H1 (cell line): ENCODE data around the gene FHAD1. TPM values are rescaled to one million over a fixed set of nuclear protein-coding genes. Genes with fewer than 3 reads are reported as not detected.

Experiments used
- CTCF ChIA-PET: fragments of 300-600 bp; sonication (Branson Sonifier 250); formaldehyde crosslinking; loops from one replicate; lab custom pipeline; 2021; ENCODE audit not compliant: partially characterized antibody; lab: Charles Lee
- POLR2A ChIA-PET: fragments of 300-600 bp; sonication (Branson Sonifier 250); formaldehyde crosslinking; loops from one replicate; lab custom pipeline; 2021; ENCODE audit warnings: inconsistent platforms; ENCODE audit not compliant: partially characterized antibody; lab: Charles Lee
- DNase-seq, 2 experiments: peaks; one replicate each; pipeline versions ENCODE4 v3.0.0 to v3.0.0-alpha.2; 2010 to 2022; ENCODE audit warnings: low spot score in 2 of 2, low read depth in 1 of 2, mixed read lengths in 1 of 2
- FAIRE-seq: peaks from 2 replicates; lab custom pipeline; 2011; peaks lifted over from hg19 to GRCh38; lab: Jason Lieb, UNC
- H2AFZ ChIP-seq: 2 replicates; pipeline ENCODE4 v1.8.1; 2012; ENCODE audit warnings: low read length, inconsistent platforms
- H2AK5ac ChIP-seq: 2 replicates; pipeline ENCODE4 v1.6.1; 2013; ENCODE audit warnings: low read depth, low read length
- H2BK120ac ChIP-seq: replicated peaks from 2 replicates; pipeline ENCODE3; 2013; ENCODE audit warnings: low read depth, low read length, inconsistent platforms
- H2BK12ac ChIP-seq: 2 replicates; pipeline ENCODE4 v1.6.1; 2013; ENCODE audit warnings: low read depth, low read length
- H2BK15ac ChIP-seq: 2 replicates; pipeline ENCODE4 v1.6.1; 2013; ENCODE audit warnings: low read length
- H2BK20ac ChIP-seq: 2 replicates; pipeline ENCODE4 v1.6.1; 2013; ENCODE audit warnings: low read length
- H2BK5ac ChIP-seq: 2 replicates; pipeline ENCODE4 v1.6.1; 2013; ENCODE audit warnings: low read depth, low read length
- H3K14ac ChIP-seq: 2 replicates; pipeline ENCODE4 v1.6.1; 2013; ENCODE audit warnings: inconsistent platforms; ENCODE audit not compliant: insufficient read length
- H3K18ac ChIP-seq: 2 replicates; pipeline ENCODE4 v1.6.1; 2013; ENCODE audit warnings: low read length; ENCODE audit errors: extremely low read depth
- H3K23ac ChIP-seq: 2 replicates; pipeline ENCODE4 v1.6.1; 2013; ENCODE audit warnings: inconsistent platforms; ENCODE audit not compliant: insufficient read length
- H3K23me2 ChIP-seq: 2 replicates; pipeline ENCODE4 v1.6.1; 2013; ENCODE audit warnings: low read depth, low read length
- H3K27ac ChIP-seq: 2 replicates; pipeline ENCODE4 v1.6.1; 2011; ENCODE audit warnings: low read depth, low read length, inconsistent platforms
- H3K27me3 ChIP-seq, 4 experiments: replicated peaks in 1 of 4; 1 replicate in 1 of 4; 2 replicates in 3 of 4; pipeline versions ENCODE4 v1.6.1 to v1.8.1; 2011 to 2013; ENCODE audit warnings: low read length in 3 of 4, mild to moderate bottlenecking in 3 of 4, inconsistent platforms in 2 of 4, mixed read lengths in 2 of 4, moderate library complexity in 1 of 4; ENCODE audit not compliant: control insufficient read depth in 3 of 4, insufficient read depth in 3 of 4; ENCODE audit errors: extremely low read depth in 1 of 4
- H3K36me3 ChIP-seq, 4 experiments: 2 replicates each; pipeline versions ENCODE4 v1.6.1 to v1.8.1; 2011 to 2013; ENCODE audit warnings: mild to moderate bottlenecking in 4 of 4, low read length in 3 of 4, moderate library complexity in 2 of 4, control low read depth in 1 of 4, inconsistent platforms in 1 of 4; ENCODE audit not compliant: insufficient read depth in 4 of 4, control insufficient read depth in 2 of 4
- H3K4ac ChIP-seq: replicated peaks from 2 replicates; pipeline ENCODE3; 2013; ENCODE audit warnings: low read length, low read depth, mixed read lengths, inconsistent platforms; ENCODE audit not compliant: insufficient read length
- H3K4me1 ChIP-seq, 4 experiments: replicated peaks in 1 of 4; 1 replicate in 1 of 4; 2 replicates in 3 of 4; pipeline versions ENCODE4 v1.6.1 to v1.8.1; 2011 to 2013; ENCODE audit warnings: low read length in 3 of 4, inconsistent platforms in 2 of 4, mixed read lengths in 1 of 4; ENCODE audit not compliant: insufficient read depth in 4 of 4, control insufficient read depth in 3 of 4
- H3K4me2 ChIP-seq, 2 experiments: 2 replicates each; pipeline versions ENCODE4 v1.6.1 to v1.8.1; 2011 to 2013; ENCODE audit warnings: low read depth in 2 of 2, low read length in 2 of 2, control low read depth in 1 of 2, inconsistent platforms in 1 of 2, mild to moderate bottlenecking in 1 of 2; ENCODE audit not compliant: insufficient read depth in 1 of 2
- H3K4me3 ChIP-seq, 4 experiments: fragments of 200-600, 300-600 bp in 1 of 4; sonication (generic), shearing (Covaris generic), sonication (Bioruptor Twin) in 1 of 4; 2 replicates each; pipeline versions ENCODE4 v1.5.1 to v1.8.1; 2011 to 2016; ENCODE audit warnings: low read length in 4 of 4, low read depth in 3 of 4, control low read depth in 2 of 4, inconsistent platforms in 2 of 4, mild to moderate bottlenecking in 2 of 4, mixed read lengths in 1 of 4, moderate library complexity in 1 of 4; ENCODE audit not compliant: insufficient read depth in 2 of 4; ENCODE audit errors: extremely low read depth in 1 of 4
- H3K56ac ChIP-seq: replicated peaks from 2 replicates; pipeline ENCODE3; 2013; ENCODE audit warnings: low read depth, mild to moderate bottlenecking, mixed read lengths, low read length, inconsistent platforms; ENCODE audit not compliant: insufficient read length
- H3K79me1 ChIP-seq: 2 replicates; pipeline ENCODE4 v1.6.1; 2013; ENCODE audit warnings: low read depth, low read length, control low read depth
- H3K79me2 ChIP-seq, 2 experiments: 2 replicates each; pipeline versions ENCODE4 v1.6.1 to v1.8.1; 2012 to 2013; ENCODE audit warnings: low read length in 2 of 2, mild to moderate bottlenecking in 2 of 2, inconsistent platforms in 1 of 2; ENCODE audit not compliant: insufficient read depth in 2 of 2, control insufficient read depth in 1 of 2
- H3K9ac ChIP-seq, 4 experiments: replicated peaks in 1 of 4; 1 replicate in 1 of 4; 2 replicates in 3 of 4; pipeline versions ENCODE4 v1.6.1 to v1.8.1; 2011 to 2013; ENCODE audit warnings: low read depth in 3 of 4, low read length in 3 of 4, control low read depth in 2 of 4, mild to moderate bottlenecking in 2 of 4, moderate library complexity in 2 of 4, inconsistent platforms in 1 of 4; ENCODE audit errors: extremely low read depth in 1 of 4
- H3K9me3 ChIP-seq, 2 experiments: 2 replicates each; pipeline versions ENCODE4 v1.6.1 to v1.8.1; 2012 to 2013; ENCODE audit warnings: mild to moderate bottlenecking in 2 of 2, moderate library complexity in 2 of 2, control low read depth in 1 of 2, inconsistent platforms in 1 of 2, low read depth in 1 of 2, low read length in 1 of 2, mixed read lengths in 1 of 2; ENCODE audit not compliant: insufficient read depth in 2 of 2
- H4K20me1 ChIP-seq, 2 experiments: replicated peaks in 1 of 2; 2 replicates each; pipeline versions ENCODE3 to v1.8.1; 2011 to 2013; ENCODE audit warnings: inconsistent platforms in 2 of 2, low read length in 2 of 2, mild to moderate bottlenecking in 1 of 2; ENCODE audit not compliant: insufficient read depth in 2 of 2, control insufficient read depth in 1 of 2
- H4K5ac ChIP-seq: 2 replicates; pipeline ENCODE4 v1.6.1; 2013; ENCODE audit warnings: low read length, low read depth, mixed read lengths, inconsistent platforms; ENCODE audit not compliant: insufficient read length
- H4K8ac ChIP-seq: 2 replicates; pipeline ENCODE4 v1.8.0; 2013; ENCODE audit warnings: mild to moderate bottlenecking, moderate library complexity, low read length, inconsistent platforms; ENCODE audit not compliant: insufficient read depth; ENCODE audit errors: extremely low read depth
- H4K91ac ChIP-seq: replicated peaks from 2 replicates; pipeline ENCODE3; 2013; ENCODE audit warnings: low read length, mixed read lengths, inconsistent platforms; ENCODE audit not compliant: insufficient read length
- ASH2L ChIP-seq: fragments of 200-600, 300-600 bp; sonication (generic); IDR thresholded peaks from one replicate; pipeline ENCODE4 v1.7.1; 2017; ENCODE audit warnings: low read length
- CBX8 ChIP-seq: fragments of 300-800, 300-1000 bp; sonication (generic); IDR thresholded peaks from 2 replicates; pipeline ENCODE4 v1.7.1; 2016; ENCODE audit warnings: low read depth, low read length, borderline replicate concordance
- CHD2 ChIP-seq: IDR thresholded peaks from 2 replicates; pipeline ENCODE4 v1.6.1; 2012; ENCODE audit warnings: low read length, improper control_type of control experiment
- EZH2 ChIP-seq: fragments of 200-600 bp; sonication (generic); IDR thresholded peaks from 2 replicates; pipeline ENCODE4 v1.7.1; 2012; ENCODE audit warnings: low read depth, mild to moderate bottlenecking, moderate library complexity, low read length, inconsistent platforms; ENCODE audit not compliant: severe bottlenecking
- GABPA ChIP-seq: IDR thresholded peaks from 2 replicates; pipeline ENCODE4 v1.6.1; 2011; ENCODE audit warnings: mild to moderate bottlenecking, low read length, moderate library complexity, borderline replicate concordance; ENCODE audit not compliant: insufficient read depth
- SIX5 ChIP-seq: IDR thresholded peaks from 2 replicates; pipeline ENCODE4 v1.6.1; 2011; ENCODE audit warnings: mild to moderate bottlenecking, low read depth, low read length
- TBP ChIP-seq: IDR thresholded peaks from 2 replicates; pipeline ENCODE4 v1.6.1; 2011; ENCODE audit warnings: low read depth, low read length, improper control_type of control experiment
- TCF12 ChIP-seq: IDR thresholded peaks from 2 replicates; pipeline ENCODE4 v1.6.1; 2011; ENCODE audit warnings: low read depth, mild to moderate bottlenecking, low read length
- USF2 ChIP-seq: IDR thresholded peaks from 2 replicates; pipeline ENCODE4 v1.6.1; 2011; ENCODE audit warnings: low read length, improper control_type of control experiment
- polyA plus RNA-seq, 7 experiments: library from polyadenylated mRNA; depleted of rRNA in 3 of 7; stranded (reverse) in 5 of 7; unstranded in 2 of 7; fragments of >200 nt in 5 of 7; fragments of 200-250 nt in 2 of 7; gene quantifications; 1 replicate in 5 of 7; 2 replicates in 1 of 7; 4 replicates in 1 of 7; pipeline versions ENCODE4 v1.2.1 to v1.2.3, GENCODE V29; 2011 to 2013; ENCODE audit warnings: missing spikeins in 2 of 7, mixed read lengths in 2 of 7
- total RNA-seq: library from RNA; stranded (reverse); fragmentation: NEBNext Ultra II Directional; extraction: Animal tissue kit (Norgen Biotek cat#: 25700); gene quantifications from 2 replicates; pipeline ENCODE4 v1.2.1, GENCODE V29; 2021

FHAD1 gene
- total and polyA plus RNA-seq, 2 of the 8 experiments (the other 6 are each of a cell fraction or from before 2014, with no cell fraction given), result 0.39 to 0.69 TPM

DNA sequence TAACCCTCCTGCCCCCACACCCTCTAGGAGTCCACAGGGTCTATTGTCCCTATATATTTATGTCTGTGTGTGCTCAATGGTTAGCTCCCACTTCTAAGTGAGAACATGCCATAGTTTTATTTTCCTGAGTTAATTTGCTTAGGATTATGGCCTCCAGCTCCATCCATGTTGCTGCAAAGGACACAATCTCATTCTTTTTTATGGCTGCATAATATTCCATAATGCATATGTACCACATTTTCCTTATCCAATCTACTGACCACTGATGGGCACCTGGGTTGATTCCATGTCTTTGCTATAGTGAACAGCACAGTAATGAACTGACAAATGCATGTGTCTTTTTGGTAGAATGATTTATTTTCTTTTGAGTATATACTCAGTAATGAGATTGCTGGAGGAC is 13.3 kb upstream of the FHAD1 start:
- Histone ChIP-seq H3K79me2 (no peaks in the 10 kb centered on the region), H3K4me2 (no peak overlapping the region), H4K5ac (no peak overlapping the region), H3K27ac (no peak overlapping the region), H3K23me2 (no peaks in the 10 kb centered on the region), H4K91ac (no peak overlapping the region), H2AFZ (no peak overlapping the region), H3K9ac (no peak overlapping the region), H3K9me3 (no peaks in the 10 kb centered on the region), H2BK120ac (no peak overlapping the region), H3K14ac (no peak overlapping the region), H2BK5ac (no peak overlapping the region), H3K4ac (no peak overlapping the region), H4K8ac (no peak overlapping the region), H3K23ac (no peak overlapping the region), H3K4me3 (no peak overlapping the region), H3K56ac (no peak overlapping the region), H4K20me1 (no peaks in the 10 kb centered on the region), H3K4me1 (peaks cover 0 to 4% (median 1%) of the 10 kb centered on the region in 4 experiments; a peak in 3 of 7 replicates), H2BK20ac (no peak overlapping the region), H2AK5ac (no peak overlapping the region), H3K36me3 (no peaks in the 10 kb centered on the region), H3K18ac (no peak overlapping the region), H3K79me1 (no peaks in the 10 kb centered on the region), H3K27me3 (no peaks in the 10 kb centered on the region), H2BK12ac (no peak overlapping the region), H2BK15ac (no peak overlapping the region)
- no peak for FAIRE-seq
- POLR2A ChIA-PET, result no interaction called here
- CTCF ChIA-PET, result interaction anchor here (1.0 to 3.1 kb wide), 3 partner anchors 39 to 171 kb away, joined by 3 to 13 read pairs (median 4); no protein-coding TSS in a partner anchor
- no peak for DNase-seq
- no peak for TF ChIP-seq TCF12
- no peak for TF ChIP-seq GABPA
- no peak for TF ChIP-seq TBP
- TF ChIP-seq CBX8, result no peak
- TF ChIP-seq ASH2L, result no peak
- no peak for TF ChIP-seq CHD2
- TF ChIP-seq EZH2, result no peak
- no peak for TF ChIP-seq USF2
- no peak for TF ChIP-seq SIX5
